GM19468 (cell line): ENCODE measurements around the gene LAPTM4A.
"Not testable (repeated sequence)": the region's sequence is repeated elsewhere in the genome, so short reads cannot be mapped to it uniquely, and the experiment has no call there.

Experiments
- ATAC-seq: cut with Tn5 transposase; IDR thresholded peaks from one replicate; pipeline ENCODE4 v1.9.1; 2021; ENCODE audit warnings: mild to moderate bottlenecking, moderate library complexity, moderate number of reproducible peaks; ENCODE audit not compliant: unreplicated experiment; ENCODE audit errors: extremely low read depth

The LAPTM4A gene

DNA sequence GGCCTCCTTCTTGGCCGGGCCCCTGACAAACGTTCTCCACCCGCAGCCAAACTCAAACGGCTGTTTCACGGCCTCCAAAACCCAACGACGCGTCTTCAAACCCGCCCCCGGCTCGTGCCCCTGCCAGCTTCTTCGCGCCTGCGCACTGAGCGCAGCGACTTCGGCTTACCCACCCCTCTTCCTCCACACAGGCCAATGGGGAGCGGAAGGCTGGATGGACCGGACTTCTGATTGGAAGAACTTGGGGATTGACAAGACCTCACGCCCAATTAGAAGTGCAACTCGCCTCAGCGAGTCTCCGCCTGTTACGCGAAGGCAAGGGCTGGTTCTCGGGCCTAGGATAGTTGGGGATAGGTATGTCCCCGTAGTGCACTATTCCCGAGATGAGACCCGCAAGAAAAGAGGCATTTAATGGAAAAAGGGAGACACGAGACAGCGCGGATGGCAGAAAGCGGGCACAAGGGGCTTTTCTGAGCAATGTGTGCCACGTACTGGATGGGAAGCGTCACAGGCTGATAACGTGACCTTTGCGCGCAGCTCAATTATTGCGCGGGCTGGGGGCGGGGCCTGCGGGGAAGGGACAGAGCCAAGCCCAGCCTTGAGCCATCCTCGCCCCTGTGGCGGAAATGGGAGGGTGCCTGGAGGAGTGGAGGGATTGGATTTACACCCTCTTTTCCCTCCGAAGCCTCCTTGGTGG lies at the start of gene LAPTM4A:
TSS of gene LAPTM4A (minus strand) at position 97 of the 697 bp plus-strand sequence. CDS start 108 bp downstream, outside the sequence.
- peak; percentile 87 for ATAC-seq

DNA sequence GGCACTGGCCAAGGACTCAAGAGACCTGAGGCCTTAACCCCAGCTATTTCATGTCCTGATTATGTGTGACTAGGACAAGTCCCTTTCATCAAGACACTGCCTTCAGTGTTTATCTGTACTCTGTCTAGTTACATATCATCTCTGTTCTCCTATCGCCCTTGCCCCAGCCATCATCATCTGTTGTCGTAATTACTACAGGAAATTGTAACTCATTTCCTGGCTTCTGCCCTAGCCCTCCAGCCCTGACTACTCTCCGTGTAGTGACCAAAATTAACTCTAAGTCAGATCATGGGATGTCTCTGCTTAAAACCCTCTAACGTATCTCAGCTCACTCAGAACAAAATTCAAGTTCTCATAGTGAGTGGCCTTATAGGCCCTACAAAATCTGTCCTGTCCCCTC lies 49.3 kb upstream of the LAPTM4A start:
- no peak for ATAC-seq

- no peak for ATAC-seq
Observed at GRCh38 chr2:20099780-20100179, 48.4 kb upstream of the LAPTM4A start.

DNA sequence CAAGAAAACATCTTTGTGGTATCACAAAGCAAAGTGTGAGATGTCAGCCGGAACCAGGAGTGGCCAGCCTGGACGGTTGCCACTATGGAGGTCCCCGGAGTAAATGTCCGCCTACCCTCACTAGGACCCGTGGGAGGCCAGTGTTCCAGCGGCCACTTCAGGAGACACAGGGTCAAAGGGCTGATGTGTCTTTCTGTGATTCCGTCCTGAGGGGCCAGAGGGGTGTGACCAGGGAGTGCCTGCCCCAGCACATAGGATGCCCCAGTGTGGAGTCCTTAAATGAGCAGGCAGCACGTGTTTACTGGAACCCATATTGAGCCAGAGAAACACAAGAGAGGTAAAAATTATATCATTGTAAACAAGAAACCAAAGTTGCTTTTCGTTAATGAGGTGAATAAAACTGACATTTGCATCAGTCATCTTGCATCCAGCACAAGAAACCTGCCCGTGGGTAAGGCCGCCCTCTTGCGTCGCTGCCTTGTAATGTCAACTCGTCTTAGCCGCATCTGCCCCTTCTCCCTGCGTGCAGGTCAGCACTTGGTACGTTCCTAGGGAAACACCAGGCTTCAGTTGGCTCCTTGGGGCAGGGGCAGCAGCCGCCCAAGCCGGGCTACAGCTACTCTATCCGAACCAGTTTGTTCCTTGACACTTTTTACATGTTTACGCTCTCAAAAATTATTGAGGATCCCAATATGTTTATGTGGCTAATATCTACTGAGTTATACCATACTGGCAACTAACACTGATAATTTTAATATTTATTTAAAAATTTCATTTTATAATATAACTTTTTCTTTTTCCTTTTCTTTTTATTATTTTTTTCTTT lies 46.7 kb upstream of the LAPTM4A start:
- ATAC-seq = peak; percentile 55

GRCh38 chr2:20095469-20095868 lies 44.0 kb upstream of the LAPTM4A start:
- no peak for ATAC-seq

DNA sequence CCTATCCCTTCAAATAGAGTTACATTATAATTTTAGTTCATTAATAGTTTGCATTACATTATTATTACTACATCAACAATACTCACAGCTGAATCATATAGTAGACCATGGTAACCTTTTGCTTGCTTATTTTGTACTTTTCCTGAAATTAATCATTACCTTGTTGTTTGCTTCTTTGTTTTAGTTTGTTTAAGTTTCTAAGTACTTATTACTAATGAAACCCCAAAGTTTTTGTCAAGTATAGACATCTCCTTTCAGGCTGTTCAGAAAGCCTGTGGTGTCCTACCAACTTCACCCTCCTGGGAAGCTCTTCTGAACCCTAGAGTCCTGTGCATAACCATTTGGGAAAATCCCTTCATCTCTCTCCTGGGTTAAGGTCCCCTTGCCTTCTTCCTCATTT lies 43.5 kb upstream of the LAPTM4A start:
- no peak for ATAC-seq

DNA sequence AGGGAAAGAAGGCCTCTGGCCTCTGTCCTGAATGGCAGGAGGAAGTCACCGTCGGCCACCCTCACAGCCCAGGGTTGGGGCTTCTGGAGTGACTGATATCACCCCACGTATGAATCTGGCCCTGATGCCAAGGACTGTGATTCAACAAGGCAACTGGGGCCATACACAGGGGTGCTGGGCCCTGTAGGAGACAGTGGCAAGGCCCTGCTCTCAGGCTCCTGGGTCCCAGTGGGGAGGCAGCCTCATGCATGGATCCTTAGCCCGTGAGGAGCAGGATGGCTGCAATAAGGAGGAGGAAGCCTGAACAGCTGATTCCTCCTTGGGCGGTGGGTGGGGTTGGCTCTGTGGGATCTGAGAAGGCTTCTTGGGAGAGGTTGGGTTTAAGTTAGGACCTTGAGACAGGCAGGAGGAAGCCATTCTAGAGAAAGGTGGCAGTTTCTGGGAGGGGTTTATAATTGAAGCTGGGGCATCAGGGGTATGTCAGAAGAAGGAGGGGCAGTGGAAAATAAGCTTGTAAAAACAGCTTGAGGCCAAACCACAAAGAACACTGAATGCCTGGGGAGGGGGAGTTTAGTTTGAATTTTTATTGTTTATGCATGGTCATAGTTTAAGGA lies 42.8 kb upstream of the LAPTM4A start:
- no peak for ATAC-seq

DNA sequence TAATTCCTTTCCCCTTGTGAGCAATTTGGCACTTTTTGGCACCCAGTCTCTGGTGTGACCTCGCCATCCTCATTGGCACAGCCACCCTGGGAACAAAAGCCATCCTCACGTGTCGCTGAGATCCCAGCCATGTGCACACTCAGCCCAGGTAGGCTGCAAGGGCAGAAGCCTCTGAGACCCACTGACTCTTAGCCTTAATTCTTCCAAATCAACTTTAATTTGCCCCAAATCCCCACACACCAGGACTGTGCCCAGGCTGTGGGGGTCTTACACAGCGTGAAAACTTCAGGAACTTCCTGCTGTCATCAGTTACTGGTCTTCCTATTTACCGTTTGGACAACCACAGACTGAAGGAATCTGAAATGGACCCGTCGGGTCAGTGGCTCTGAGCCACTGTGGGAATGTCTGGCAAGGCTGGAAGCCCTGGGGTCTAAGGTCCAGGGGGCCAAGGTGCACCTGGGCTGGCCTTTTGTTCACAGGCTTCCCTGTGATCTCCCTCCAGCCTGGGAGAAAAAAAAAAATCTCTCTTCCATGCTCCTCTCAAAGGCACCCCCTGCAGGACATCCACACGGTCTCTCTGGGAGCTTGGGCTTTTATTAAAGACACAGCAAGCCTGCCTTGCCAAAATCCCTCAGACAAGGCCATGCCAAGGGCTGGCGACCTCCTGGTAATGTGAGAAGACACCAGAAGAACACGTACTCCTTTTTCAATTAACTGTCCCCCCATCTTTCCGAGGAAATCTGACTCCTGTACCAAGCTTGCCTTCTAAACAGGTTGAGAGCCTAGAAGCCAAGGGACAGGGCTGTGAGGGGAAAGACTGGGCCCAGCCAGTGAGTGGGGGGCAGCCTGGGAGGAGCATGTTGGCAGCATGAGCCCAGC lies 42.1 kb upstream of the LAPTM4A start:
- ATAC-seq = no peak

GRCh38 chr2:20092901-20093235 lies 41.4 kb upstream of the LAPTM4A start:
- ATAC-seq = no peak

DNA sequence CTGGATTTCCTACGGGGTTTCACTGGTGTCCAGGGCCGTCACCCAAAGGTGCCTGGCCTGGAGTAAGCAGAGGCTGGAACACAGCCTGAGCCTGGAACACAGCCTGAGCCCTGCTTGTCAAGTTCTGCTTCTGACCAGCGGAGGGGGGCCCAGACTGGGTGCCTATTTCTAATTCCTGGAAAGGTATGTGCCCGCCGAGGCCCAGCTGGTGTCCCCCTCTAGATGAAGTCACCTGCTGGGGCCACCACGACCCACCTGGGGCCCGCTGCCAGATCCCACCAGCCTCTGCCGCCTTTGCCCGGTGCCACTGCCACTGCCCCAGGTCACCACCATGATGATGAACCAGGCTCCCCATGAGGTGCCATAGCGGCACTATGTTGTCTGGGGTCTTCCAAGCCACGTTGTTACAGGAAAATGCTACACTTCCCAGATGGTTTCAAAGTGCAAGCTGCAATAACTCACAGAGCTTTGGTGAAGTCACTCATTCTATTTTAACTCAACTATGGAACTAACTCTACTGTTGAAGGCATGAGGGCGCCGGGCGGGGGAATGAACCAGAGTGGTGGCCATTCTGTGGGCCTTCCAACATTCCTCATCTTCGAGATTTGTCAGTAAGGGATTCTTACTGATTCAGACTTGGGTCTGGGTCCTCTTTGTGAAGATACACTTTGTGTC lies 40.9 kb upstream of the LAPTM4A start:
- ATAC-seq = no peak

GRCh38 chr2:20091305-20091991 lies 40.0 kb upstream of the LAPTM4A start:
- no peak for ATAC-seq

- ATAC-seq = no peak
Observed at GRCh38 chr2:20089715-20090464, 38.5 kb upstream of the LAPTM4A start.

DNA sequence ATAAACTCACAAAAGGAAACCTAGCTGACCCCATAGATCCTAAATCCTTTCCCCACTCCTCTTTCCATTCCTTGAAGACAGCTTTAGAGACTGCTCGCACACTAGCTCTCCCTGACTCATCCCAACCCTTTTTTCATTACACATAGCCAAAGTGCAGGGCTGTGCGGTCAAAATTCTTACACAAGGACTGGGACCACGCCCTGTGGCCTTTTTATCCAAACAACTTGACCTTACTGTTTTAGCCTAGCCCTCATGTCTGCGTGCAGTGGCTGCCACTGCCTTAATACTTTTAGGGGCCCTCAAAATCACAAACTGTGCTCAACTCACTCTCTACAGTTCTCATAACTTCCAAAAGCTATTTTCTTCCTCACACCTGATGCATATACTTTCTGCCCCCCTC lies 34.5 kb upstream of the LAPTM4A start:
- not testable (repeated sequence) for ATAC-seq

DNA sequence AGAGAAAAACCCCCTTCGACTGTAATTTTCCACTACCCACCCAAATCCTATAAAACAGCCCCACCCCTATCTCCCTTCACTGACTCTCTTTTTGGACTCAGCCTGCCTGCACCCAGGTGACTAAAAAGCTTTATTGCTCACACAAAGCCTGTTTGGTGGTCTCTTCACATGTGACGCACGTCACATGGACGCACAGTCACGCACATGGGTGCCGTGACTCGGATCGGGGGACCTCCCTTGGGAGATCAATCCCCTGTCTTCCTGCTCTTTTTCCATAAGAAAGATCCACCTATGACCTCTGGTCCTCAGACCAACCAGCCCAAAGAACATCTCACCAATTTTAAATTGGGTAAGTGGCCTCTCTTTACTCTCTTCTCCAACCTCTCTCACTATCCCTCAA lies 31.4 kb upstream of the LAPTM4A start:
- not testable (repeated sequence) for ATAC-seq

DNA sequence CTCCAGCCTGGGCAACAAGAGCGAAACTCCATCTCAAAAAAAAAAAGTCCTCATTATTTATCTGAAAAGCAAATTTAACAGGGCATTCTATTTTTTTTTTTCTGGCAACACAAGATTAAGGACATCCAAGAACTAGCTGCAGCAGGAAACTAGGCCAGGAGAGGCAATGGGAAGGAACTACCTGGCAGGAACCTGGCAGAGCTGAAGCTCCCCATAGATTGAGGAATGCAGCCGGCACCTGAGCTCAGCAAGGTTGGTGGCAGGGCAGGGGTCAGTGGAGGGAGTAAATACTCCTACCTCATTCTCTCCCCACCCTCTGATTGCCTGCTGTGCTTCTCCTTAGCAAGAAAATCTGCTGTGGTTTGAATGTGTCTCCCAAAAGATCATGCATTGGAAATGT lies 30.4 kb upstream of the LAPTM4A start:
- no peak for ATAC-seq

- ATAC-seq = no peak
Observed at GRCh38 chr2:20080839-20081415, 29.5 kb upstream of the LAPTM4A start.

DNA sequence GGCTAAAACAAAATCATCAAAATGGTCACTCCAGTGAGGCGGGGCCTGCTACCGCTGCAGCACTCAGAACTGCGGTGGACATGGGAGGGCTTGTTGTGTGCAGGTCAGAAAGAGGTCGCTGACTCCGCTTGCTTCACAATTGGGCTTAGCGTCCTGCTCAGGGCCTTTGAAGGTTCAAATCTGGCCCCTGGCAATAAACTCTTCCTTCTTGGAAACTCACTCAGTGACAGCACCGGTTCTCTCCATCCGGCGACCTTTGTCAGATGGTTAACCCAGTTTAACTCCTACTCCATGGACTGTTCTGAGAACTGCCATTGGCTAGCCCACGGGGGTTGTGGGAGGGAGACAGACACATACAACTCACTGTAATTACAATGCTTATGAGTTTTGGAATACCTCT lies 29.0 kb upstream of the LAPTM4A start:
- ATAC-seq = no peak

- ATAC-seq = no peak
Observed at GRCh38 chr2:20079546-20080115, 28.2 kb upstream of the LAPTM4A start.
